ENCODE measurements around the gene EHD3.

Gene EHD3

DNA sequence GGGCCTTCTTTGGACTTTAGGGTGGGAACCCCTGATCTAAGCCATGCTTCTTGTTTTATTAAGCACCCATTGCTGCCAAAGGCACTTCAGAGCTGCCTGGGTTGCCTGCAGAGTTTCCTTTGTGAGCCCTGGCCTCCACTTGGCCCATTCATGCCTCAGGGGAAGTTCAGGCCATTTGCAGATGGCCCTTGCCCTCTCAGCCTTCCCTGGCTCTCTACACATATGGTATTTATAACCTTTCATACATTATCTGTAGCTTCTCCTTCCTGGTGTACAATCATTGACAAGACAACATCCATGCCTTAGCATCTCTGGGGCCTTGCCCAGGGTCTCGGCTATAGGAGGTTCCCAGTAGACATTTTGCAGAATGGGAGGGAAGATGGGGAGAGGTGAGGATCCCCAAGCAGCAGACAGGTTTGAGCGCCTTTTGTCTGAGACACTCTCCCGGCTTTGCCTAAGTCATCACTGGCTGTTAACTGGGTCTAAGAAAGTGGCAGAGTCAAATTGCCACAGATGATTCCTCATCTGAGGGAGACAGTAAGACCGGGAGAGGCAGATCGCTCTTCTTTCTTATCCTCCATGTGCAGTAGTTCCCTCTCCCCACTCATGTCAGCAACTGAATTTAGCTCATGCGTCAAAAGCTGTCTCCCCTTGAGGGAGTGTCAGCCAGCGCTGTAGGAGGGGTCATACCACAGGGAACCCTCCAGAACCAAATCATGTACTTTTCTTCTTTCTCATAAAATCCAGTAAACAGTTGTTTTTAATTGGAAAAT lies 2.7 kb downstream of the EHD3 start:
- DNase-seq (ENCODE audit: low spot score), result no peak

DNA sequence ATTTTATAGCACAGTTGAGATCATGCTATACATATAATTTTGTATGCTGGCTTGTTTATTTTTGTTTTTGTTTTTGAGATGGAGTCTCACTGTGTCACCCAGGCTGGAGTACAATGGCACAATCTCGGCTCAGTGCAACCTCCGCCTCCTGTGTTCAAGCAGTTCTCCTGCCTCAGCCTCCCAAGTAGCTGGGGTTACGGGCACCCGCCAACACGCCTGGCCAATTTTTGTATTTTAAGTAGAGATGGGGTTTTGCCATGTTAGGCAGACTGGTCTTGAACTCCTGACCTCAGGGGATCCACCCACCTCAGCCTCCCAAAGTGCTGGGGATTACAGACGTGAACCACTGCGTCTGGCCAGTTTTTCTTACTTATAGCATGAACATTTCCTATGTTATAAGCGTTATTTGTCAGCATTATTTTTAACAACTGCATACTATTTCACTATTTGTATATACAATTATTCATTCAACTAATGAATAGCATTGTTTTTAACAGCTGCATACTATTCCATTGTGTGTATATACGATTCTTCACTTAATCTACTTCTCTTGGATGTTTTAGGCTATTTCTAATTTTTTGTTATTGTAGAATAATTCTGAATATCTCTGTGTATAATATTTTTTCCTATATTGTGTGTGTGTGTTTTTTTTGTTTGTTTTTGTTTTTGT lies 3.5 kb downstream of the EHD3 start:
- DNase-seq (ENCODE audit: low spot score), result no peak

DNA sequence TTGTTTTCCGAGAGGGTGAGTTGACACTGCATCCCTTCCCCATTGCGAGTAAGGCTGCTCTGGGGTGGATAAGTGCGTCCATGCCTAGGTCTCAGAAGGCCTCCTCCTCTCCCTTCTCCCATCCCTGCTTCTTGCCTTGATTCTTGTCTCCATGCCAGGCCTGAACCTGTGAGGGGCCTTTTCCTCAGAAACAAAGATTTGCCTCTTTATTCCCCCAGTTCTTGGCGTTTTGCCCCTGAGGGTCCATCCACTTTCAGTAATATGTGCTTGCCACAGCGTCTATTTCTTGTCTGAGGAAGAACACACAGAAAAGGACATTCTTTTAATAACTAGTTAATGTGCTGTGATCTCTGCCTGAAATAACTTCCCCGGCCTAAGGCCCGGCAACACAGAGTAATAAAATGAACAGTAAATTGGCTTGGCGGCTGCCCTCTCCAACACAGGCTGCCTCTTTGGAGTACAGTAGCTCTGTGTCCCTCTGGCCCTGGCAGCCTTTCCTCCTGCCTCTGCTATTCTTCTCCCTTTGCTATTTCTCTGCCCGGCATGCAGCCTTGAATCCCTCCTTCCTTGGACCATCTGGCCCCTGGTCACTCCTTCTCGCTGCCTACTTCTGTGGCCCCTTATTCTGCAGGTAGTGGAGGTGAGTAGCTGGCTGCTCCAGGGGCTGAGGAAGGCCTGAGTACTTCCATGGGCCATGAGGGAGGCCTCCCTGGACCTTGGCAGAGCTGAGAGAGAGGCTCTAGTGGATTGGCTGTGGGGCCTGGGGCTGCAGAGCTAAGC lies 4.4 kb downstream of the EHD3 start:
- DNase-seq (ENCODE audit: low spot score), result no peak

DNA sequence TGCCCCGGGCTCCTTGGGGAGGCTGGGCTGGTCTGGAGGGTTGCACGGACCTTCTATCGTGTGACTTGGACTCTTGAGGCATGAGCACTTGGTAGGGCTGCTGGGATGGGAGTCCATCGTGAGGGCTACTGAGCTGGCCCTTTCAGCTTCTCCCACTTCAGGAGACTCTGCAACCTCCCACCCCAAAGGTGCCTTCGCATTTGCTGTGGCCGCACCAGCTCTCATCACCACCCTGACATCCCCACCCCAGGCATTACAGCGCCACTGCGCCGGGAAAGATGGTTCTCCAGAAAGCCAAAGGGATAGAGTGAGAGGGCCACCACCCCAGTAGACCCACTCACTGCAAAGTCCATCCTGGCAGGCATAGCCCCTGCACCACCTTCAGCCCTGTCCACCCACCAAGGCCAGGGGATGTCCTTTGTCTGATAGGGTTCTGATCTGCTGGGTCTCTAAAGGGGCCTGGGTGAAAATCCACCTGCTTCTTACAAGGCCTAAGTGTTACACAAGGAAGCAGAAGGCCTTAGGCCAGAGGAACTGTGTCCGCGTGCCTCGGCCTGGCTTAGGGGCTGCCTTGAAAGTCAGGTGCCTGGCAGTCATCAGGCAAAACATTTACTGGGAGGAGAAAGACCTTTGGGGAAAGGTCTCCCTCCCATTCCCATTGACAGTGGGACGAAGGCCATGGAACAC lies 5.1 kb downstream of the EHD3 start:
- DNase-seq (ENCODE audit: low spot score), result no peak

DNA sequence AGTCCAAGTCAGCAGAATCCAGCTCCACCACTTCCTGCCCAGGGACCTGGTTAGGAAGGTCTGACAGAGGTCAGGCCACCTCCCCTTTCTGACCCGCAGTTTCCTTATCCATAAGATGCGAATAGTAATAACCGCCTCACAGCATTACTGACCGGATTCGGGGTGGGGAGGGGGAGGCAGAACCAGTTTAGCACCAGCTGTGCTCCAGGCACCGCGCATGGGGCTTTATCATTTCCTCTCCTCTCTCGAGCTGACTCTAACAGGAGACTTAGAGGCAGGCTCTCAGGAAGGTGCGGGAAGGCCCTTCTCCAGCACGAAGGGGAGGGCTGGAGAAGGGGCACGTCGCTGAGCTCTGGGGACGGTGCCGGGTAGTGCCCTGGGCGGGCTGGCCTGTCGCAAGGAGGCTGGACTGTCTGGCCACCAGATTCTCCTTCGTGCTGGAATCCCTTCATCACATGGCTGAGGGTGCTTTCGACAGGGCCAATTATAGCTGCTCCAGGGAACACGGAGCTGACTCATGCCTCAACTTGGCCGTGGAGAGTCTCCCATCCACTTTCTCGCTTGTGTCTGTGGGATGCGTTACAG lies 5.7 kb downstream of the EHD3 start:
- DNase-seq (ENCODE audit: low spot score), result no peak

DNA sequence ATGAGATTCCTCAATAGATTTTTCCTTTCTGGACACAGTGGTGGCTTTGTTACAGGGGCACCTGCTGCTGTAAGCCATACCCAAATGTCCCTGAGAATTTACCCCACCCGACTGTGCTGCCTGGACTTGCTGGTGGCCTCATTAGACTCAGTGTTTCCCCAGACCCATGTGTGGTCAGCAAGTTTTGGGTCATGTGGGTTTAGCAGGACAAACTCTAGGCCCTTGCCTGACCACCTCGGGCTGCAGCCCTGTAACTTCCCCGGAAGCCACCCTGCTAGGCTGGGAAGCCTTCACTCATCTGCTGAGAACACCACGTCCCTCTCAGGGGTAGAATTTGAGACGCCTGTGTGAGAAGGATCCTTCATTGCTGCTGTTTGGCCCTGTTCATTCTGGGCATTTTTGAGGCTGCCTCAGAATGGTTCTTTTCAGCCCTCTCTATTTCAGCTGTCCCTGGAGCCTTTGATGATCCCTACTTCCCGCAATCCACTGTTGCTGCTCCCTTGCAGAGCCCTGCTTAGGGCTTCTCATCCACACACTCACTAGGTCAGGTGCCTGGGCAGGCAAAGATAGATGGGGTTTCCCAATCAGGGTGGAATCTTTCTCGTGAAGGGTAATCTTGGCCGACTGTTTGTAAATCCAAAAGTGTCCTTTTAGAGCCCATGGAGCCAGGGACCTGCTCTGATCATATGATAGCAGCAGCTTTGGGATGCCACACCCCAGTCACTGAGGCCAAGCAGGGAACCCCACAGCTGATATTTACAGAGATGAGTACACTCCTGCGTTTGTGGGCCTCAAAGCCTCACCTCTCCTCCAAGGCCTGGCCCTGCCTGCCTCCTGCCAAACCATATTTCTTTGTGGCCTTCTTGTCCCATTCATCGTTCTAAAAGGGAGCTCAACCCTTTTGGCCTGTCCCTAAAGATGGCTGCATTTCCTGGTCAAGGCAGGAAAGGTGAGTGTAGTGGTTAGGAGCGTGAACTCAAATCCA lies 6.7 kb downstream of the EHD3 start:
- DNase-seq (ENCODE audit: low spot score), result no peak

DNA sequence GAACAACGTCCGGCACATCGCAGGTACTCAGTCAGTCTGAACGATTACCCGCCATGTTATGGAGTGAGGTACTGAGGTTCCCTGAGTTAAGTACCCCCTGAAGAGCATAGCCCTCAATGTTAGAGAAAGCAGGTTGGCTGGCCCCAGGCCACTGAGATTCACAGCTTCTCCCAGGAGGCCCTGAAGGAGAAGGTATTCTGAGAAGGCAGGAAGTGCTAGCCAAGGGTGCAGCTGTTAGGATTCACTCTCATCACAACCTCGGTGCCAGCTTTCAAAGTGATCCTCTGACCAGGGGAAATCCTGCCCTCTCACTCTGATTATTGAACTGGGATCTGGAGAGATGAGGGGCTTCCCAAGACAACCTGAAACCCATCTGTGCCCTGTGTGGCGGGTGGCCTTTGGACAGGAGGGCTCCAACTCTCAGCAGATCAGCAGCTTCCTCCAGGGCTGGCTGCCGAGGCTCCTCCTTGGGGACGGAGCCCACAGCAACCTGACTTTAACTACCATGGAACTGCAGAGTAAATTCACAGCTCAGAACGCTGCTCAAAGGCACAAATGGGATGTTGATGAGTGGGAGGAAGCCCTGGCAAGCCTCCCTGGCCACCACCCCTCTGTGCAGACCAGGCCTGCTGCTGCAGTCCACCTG lies 7.8 kb downstream of the EHD3 start:
- no peak for DNase-seq (ENCODE audit: low spot score)

DNA sequence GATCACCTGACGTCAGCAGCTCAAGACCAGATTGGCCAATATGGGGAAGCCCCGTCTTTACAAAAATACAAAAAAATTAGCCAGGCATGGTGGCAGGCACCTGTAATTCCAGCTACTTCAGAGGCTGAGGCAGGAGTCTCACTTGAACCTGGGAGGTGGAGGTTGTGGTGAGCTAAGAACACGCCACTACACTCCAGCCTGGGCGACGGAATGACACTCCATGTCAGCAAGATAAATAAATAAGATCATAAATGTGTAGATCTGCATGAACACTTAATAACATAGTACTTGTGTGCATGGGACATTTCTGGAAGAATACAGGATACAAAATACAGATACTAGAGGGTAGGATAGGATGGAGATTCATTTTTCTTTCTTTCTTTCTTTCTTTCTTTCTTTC lies 9.1 kb downstream of the EHD3 start:
- DNase-seq (ENCODE audit: low spot score), result no peak

DNA sequence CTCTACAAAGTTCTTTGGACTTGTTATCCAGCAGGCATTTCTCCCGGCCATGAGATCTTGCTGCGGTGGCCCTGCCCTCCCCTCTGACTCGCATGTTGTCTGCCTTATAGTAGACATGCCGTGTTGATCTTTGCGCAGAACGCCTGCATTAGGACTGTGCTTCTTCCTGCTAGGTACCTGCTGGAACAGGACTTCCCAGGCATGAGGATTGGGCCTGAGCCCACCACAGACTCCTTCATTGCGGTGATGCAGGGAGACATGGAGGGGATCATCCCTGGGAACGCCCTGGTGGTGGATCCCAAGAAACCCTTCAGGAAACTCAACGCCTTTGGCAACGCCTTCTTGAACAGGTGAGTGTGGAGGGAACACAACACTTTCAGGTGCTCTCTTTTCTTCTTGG lies 10.1 kb downstream of the EHD3 start:
- no peak for DNase-seq (ENCODE audit: low spot score)

DNA sequence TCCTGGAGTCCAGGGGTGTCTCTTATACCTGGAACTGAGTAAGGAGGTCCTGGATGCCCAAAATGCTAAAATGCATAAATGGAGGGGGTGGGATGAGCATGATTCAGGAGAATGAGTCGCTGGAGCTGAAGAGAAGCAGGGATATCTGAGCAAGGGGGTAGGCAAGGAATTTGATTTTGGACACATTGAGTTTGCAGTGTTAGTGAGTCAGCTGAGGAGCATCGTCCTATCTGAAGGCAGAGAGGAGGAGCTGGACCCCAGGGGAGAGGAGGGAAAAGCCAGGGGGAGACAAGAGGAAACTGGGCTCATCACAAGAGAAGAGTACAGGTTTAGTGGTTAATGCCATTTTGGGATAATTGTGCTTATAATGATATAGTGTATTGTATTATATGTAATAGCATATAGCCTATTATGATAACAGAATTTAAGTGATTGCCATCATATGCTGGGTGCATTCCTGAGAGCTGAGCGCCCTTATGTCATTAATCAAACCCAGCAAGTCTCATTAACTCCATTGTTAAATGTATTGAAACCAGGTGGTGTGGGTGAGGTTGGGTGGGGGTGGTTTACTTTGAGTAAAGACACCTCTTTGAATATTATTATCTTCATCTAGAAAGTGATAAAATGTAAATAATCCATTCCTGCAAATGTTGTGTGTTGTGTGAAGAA lies 12.4 kb downstream of the EHD3 start:
- no peak for DNase-seq (ENCODE audit: low spot score)

DNA sequence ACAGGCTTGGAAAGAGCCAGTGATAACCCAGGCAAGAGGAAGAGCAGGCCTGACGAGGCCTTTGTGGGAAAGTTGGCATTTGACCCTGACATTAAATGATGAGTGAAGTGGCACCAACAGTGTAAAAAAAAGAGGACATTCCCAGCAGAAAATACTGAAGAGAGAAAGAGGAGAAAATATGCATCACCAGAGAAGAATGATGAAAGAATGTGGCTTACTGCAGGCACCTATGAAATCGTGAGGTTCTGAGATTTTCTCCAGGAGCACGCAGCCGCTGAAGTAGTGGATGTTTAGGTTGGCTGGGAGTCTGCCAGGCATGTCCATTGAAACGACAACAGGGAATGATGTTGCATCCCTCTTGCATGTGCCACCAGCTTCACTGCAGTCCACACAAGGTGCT lies 13.8 kb downstream of the EHD3 start:
- DNase-seq (ENCODE audit: low spot score), result no peak

DNA sequence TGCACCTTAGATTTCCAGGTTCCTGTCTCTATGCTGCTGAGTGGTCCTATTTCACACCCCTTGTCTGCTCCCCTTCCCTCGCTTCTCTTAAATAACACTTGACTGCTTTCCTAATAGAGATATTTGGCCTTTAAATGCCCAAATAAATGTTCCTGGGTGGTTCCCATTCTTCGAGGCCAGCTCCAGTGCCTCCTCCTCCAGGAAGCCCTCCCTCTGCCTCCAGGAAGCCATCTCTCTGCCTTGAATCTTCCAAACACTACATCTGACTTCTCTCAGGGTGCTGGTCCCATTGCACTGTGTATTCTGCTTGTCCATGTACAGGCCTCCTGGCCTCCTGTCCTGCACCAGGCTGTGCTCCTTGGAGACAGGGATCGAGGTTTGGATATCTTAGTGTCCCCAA lies 14.2 kb downstream of the EHD3 start:
- DNase-seq (ENCODE audit: low spot score), result no peak

DNA sequence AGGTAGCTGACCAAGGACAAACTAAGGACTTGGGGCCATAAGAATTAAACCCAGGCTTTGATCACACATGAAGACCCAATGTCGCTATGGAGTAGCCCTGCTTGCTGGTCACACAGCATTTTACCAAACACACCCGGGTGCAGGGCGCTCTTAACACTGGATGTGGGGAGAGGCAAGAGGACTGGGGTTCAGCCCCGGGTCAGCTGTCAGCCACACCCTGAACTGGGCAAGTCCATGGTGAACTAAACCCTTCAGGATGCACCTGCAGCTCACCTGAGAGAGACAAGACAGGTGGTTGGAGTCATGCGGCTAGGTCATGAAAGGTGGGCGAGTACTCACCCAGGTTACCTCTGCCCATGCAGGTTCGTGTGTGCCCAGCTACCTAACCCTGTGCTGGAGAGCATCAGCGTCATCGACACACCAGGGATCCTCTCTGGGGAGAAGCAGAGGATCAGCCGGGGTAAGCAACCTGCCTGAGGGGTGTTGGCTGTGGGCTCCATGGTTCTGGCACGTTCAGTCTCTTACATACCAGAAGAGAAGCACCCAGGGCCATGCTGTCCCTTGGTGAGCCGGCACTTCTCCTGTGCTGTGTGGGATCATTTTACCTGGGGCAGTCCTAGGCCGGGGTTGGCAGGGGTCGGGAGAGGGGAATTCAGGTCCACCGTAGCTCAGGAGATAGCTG lies 15.2 kb downstream of the EHD3 start:
- DNase-seq (ENCODE audit: low spot score), result no peak

DNA sequence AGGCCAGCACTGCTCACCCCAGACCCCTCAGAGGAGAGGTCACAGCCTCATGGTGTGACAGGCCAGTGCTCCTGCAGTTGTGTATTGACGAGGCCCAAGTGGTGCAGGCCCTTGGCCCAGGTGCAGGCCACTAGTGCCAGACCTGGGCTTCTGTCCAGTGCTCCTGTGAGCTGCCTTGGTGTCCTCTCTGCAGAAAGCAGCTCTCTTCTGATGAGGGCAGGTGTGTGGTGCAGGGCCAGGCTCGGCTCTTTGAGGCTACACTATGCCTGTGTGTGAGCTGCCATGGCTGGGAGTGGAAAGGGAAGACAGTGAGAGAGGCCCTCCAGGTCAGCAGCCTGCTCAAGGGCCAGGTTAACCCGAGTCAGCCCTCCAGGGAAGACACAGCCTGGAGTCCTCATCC lies 17.1 kb downstream of the EHD3 start:
- no peak for DNase-seq (ENCODE audit: low spot score)

DNA sequence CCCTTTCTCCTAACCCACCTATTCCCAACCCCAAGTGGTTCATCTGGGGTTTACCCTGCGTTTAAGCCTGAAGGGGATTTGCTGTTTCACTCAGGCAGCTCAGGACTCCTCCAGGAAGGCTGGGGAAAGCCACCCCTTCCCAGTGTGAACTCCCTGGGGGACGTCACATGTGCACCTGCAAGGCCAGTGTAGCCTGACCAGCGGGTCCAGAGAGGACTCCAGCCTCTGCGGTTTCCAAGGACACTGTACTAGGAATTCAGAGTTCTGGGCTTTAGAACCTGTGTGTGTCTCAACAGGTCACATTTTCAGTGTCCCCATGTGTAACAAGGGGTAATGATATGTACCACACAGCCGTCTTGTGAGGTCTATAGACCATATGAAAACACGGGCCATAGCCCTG lies 17.9 kb downstream of the EHD3 start:
- no peak for DNase-seq (ENCODE audit: low spot score)

DNA sequence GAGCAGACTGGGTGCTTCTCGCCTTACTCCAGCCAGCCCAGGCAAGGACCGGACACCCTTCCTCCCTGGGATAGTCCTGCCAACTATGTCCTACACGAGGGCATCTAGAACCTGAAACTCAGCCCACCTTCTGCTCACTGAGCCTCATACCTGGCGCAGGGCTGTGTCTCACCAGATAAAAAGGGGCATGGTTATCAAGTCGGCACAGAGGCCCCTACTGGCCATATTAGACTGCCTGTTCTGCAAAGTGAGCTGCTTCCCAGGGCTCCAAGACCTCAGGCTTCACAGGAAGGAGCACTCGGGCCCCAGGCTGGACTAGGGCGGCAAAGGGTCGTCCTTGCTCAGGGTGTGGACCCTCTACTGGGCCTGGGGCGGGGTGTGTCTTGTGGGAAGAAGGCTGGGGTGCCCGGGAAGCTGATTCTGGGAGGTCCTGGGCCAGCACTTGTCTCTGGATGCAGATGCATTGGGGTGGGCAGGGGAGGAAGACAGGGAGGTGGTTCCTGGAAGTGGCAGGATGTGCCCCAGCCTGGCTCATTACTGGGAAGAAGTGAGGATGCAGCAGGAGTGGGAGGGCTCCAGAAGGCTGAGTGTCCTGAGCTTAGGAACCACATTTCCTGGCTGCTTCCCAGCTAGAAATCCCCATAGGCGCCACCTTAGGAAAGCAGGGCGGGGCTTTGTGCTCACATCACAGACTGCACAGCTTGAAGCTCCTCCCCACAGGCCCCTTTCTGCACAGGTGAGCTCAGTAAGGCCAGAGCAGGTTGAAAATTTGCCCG lies 19.6 kb downstream of the EHD3 start:
- no peak for DNase-seq (ENCODE audit: low spot score)

DNA sequence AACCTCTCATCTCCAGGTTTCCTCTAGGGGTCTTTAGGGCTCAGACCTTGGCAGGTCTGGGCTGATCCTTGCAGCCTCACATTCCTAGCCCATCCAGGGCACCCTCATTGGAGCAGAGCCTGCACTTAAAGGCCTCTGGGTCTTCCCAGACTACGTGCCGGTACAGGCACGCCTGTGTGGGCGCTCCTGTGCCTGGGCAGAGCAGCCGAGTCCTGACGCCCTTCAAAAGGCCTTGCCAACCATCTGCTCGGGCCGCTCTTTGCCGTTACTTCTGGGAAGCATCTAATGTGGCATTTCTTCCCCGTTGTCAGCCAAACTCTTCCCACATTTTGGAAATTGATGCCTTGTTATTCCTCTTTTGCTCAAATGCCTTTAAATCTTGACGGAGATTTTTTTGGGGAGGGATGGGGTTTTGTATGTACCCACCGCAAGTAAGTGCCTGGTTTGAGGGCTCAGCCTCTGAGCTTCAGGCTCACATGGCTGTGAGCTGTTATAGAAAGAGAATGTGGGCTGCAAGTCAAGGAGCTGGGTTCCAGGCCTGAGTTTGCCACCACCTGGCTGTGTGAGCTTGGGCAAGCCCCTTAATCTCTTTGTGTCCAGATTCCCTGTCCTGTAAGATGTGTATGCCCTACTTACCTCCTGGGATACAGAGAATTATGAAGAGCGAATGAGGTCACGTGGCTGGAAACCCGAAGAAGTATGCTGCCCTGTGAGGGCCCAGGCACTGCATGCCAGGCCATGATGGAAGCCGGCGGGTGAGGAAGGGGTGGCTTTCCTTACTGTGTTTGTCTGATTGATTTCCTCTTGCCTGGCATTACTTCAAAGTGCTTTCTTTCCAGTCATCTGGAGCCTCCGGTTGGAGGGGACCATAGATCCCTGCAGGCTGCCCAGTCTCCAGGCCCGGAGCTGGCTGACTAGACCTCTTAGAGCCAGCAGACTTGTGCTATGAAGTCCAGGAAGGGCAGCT lies 20.6 kb downstream of the EHD3 start:
- DNase-seq (ENCODE audit: low spot score), result no peak
